Stomach (tissue), 19 donors: ENCODE results near the gene POF1B. TPM values are rescaled to one million over a fixed set of nuclear protein-coding genes. Genes with fewer than 3 reads are reported as not detected.
A peak's percentile ranks its signal among the peaks of the same experiment; 100 is the strongest.

ENCODE experiments used
- DNase-seq, 2 donors: peaks; one replicate each; pipeline versions ENCODE4 v3.0.0 to v3.0.0-alpha.2; 2013 to 2019
- H3K27ac ChIP-seq, 5 donors: fragments of 200-600 bp in 4 of 5; sonication (generic) in 4 of 5; one replicate each; pipeline ENCODE4 v1.5.1; 2013 to 2019; ENCODE audit warnings: mild to moderate bottlenecking in 1 of 5, moderate library complexity in 1 of 5
- H3K27me3 ChIP-seq, 3 donors: fragments of 200-600 bp; sonication (generic); one replicate each; pipeline ENCODE4 v1.5.1; 2017 to 2019; ENCODE audit warnings: mixed run types in 1 of 3
- H3K36me3 ChIP-seq, 4 donors: fragments of 200-600 bp; sonication (generic); 1 replicate in 3 of 4; 2 replicates in 1 of 4; pipeline ENCODE4 v1.5.1; 2016 to 2019
- H3K4me1 ChIP-seq, 4 donors: fragments of 200-600 bp; sonication (generic); one replicate each; pipeline ENCODE4 v1.5.1; 2016 to 2019
- H3K4me3 ChIP-seq, 4 donors: fragments of 200-600 bp; sonication (generic) in 3 of 4; one replicate each; pipeline ENCODE4 v1.5.1; 2016 to 2019; ENCODE audit warnings: mild to moderate bottlenecking in 1 of 4
- H3K9me3 ChIP-seq, 4 donors: fragments of 200-600 bp; sonication (generic); one replicate each; pipeline ENCODE4 v1.5.1; 2016 to 2019
- CTCF ChIP-seq, 7 experiments: fragments of 450-650 bp in 4 of 7; fragments of 200-600 bp in 3 of 7; sonication (generic) in 3 of 7; IDR thresholded peaks; one replicate each; pipeline ENCODE4 v1.5.1; 2016 to 2019; ENCODE audit warnings: antibody characterized with exemption in 7 of 7, control low read depth in 2 of 7, mild to moderate bottlenecking in 1 of 7
- EP300 ChIP-seq: sonication (generic); formaldehyde crosslinking; IDR thresholded peaks from one replicate; pipeline ENCODE4 v1.6.1; 2017; ENCODE audit warnings: antibody characterized with exemption
- POLR2A ChIP-seq, 4 donors: fragments of 450-650 bp; IDR thresholded peaks; one replicate each; pipeline ENCODE4 v1.6.1; 2016; ENCODE audit warnings: antibody characterized with exemption in 4 of 4, control low read depth in 2 of 4, mild to moderate bottlenecking in 1 of 4, moderate library complexity in 1 of 4
- POLR2AphosphoS5 ChIP-seq, 3 donors: sonication (generic); formaldehyde crosslinking; IDR thresholded peaks; one replicate each; pipeline ENCODE4 v1.6.1; 2016; ENCODE audit warnings: antibody characterized with exemption in 3 of 3
- WGBS, 5 donors: extraction: QIAGEN DNeasy Blood & Tissue Kit in 3 of 5; methylation state at CpG; one replicate each; pipeline versions ENCODE4 v1.1.5 to v1.1.7; 2013 to 2018; 5-methylcytosine and 5-hydroxymethylcytosine counted together
- intact Hi-C: fragments of 100-400 bp; cut with DNase I; formaldehyde crosslinking; loops from one replicate; pipeline ENCODE4 v1.15.1; 2023; ENCODE audit warnings: low total_unique reads
- long read RNA-seq, 10 donors: transcript quantifications; one replicate each; lab custom pipeline, GENCODE V29; 2026
- polyA plus RNA-seq, 3 donors: library from polyadenylated mRNA; stranded (reverse); fragments of 200-250 nt; gene quantifications; one replicate each; pipeline ENCODE4 v1.2.3, GENCODE V29; 2013
- total RNA-seq, 5 donors: library from RNA; depleted of rRNA; stranded (reverse); fragments of >200 nt; gene quantifications; one replicate each; pipeline versions ENCODE4 v1.1.0 to v1.2.3, GENCODE V29; 2014 to 2016
- donor health status: healthy with polysubstance abuse.
- donor health status: Bipolar disorder and iron deficiency.
- donor health status: healthy.

POF1B gene
- total RNA-seq (10 to 100 TPM in 4 of 5 donors, 1 to 10 TPM in 1; 6.7 to 47.5 (median 34.2) TPM), polyA plus RNA-seq (10 to 100 TPM in 1 of 3 donors, 1 to 10 TPM in 2; 4.8 to 20.6 (median 5.6) TPM)
- long read RNA-seq, donor 1: 0 reads
- long read RNA-seq, donor 2, partial matches to known transcripts: 0 of 1 reads
- long read RNA-seq, donor 2, other reads (novel, unspliced or antisense): 0 of 1 reads
- long read RNA-seq, donor 3, partial matches to known transcripts: 0 of 2 reads
- long read RNA-seq, donor 3, other reads (novel, unspliced or antisense): 0 of 2 reads
- long read RNA-seq, donor 4: 0 reads
- long read RNA-seq, donor 5: 0 reads
- long read RNA-seq, donor 6: 0 reads
- long read RNA-seq, donor 7, partial matches to known transcripts: 0 of 2 reads
- long read RNA-seq, donor 7, other reads (novel, unspliced or antisense): 0 of 2 reads
- long read RNA-seq, donor 8, partial matches to known transcripts: 0 of 2 reads
- long read RNA-seq, donor 8, other reads (novel, unspliced or antisense): 0 of 2 reads
- long read RNA-seq, donor 9: 0 reads
- long read RNA-seq, donor 10, partial matches to known transcripts: 0 of 1 reads
- long read RNA-seq, donor 10, other reads (novel, unspliced or antisense): 0 of 1 reads

GRCh38 chrX:85379174-85379907 lies at the start of gene POF1B:
Gene POF1B, minus strand, starts transcription at chrX:85379665. Its CDS starts 211 bp downstream, at chrX:85379454.
- intact Hi-C loops: no loop called here
- WGBS, 5 donors: 24 to 47% (median 29%) methylated on average over 12 of the region's 12 CpGs
- H3K27ac ChIP-seq: peak within 1 kb of the TSS; percentile 52 to 80 (median 65)
- H3K4me3 ChIP-seq: peak within 1 kb of the TSS; percentile 3 to 40 (median 22)
- no peaks in the 10 kb centered on the region for H3K9me3 ChIP-seq
- H3K36me3 ChIP-seq: no peaks in the 10 kb centered on the region
- H3K27me3 ChIP-seq: no peaks in the 10 kb centered on the region
- peak; percentile 73 to 85 for DNase-seq
- TF ChIP-seq POLR2A (IDR thresholded peaks at IDR 0.05) (peak in 1 of 4 donors; percentile 26), POLR2AphosphoS5 (IDR thresholded peaks at IDR 0.05) (peak in 2 of 3 donors; percentile 78 to 87), CTCF (IDR thresholded peaks at IDR 0.05) (no peak), EP300 (no peak)
- no peaks in the 10 kb centered on the region for H3K4me1 ChIP-seq

GRCh38 chrX:85429066-85429465 lies 49.6 kb upstream of the POF1B start:
- no peaks in the 10 kb centered on the region for H3K36me3 ChIP-seq

GRCh38 chrX:85419293-85419692 lies 39.8 kb upstream of the POF1B start:
- H3K27me3 ChIP-seq: no peaks in the 10 kb centered on the region
- no peak overlapping the region for H3K4me3 ChIP-seq
- peaks cover 0 to 4% (median 0%) of the 10 kb centered on the region in 4 donors for H3K9me3 ChIP-seq
- no peak for DNase-seq
- no peaks in the 10 kb centered on the region for H3K36me3 ChIP-seq
- TF ChIP-seq CTCF (IDR thresholded peaks at IDR 0.05): no peak
- TF ChIP-seq POLR2A (IDR thresholded peaks at IDR 0.05): no peak
- no peaks in the 10 kb centered on the region for H3K4me1 ChIP-seq
- intact Hi-C loops: no loop called here
- no peak overlapping the region for H3K27ac ChIP-seq

More at GRCh38 chrX:85429066-85429465, 49.6 kb upstream of the POF1B start:
- Histone ChIP-seq H3K27ac (no peak overlapping the region), H3K27me3 (peaks cover 0 to 5% (median 0%) of the 10 kb centered on the region in 3 donors), H3K4me3 (no peak overlapping the region), H3K4me1 (no peaks in the 10 kb centered on the region), H3K9me3 (peaks cover 0 to 17% (median 8%) of the 10 kb centered on the region in 4 donors)
- 67 to 84% (median 73%) methylated on average over 1 of the region's 1 CpG for WGBS, 5 donors
- no peak for DNase-seq
- intact Hi-C loops: no loop called here
- TF ChIP-seq POLR2AphosphoS5 (IDR thresholded peaks at IDR 0.05) (no peak), CTCF (IDR thresholded peaks at IDR 0.05) (no peak), POLR2A (IDR thresholded peaks at IDR 0.05) (no peak), EP300 (no peak)

- intact Hi-C loops: no loop called here
- no peak overlapping the region for H3K27ac ChIP-seq
- H3K4me1 ChIP-seq: no peaks in the 10 kb centered on the region
- H3K9me3 ChIP-seq: peaks cover 0 to 9% (median 0%) of the 10 kb centered on the region in 4 donors
- no peak overlapping the region for H3K4me3 ChIP-seq
- H3K27me3 ChIP-seq: no peaks in the 10 kb centered on the region
- TF ChIP-seq POLR2AphosphoS5 (IDR thresholded peaks at IDR 0.05) (no peak), EP300 (no peak), POLR2A (IDR thresholded peaks at IDR 0.05) (no peak), CTCF (IDR thresholded peaks at IDR 0.05) (no peak)
- 61 to 96% (median 69%) methylated on average over 2 of the region's 2 CpGs for WGBS, 5 donors
- no peak for DNase-seq
- no peaks in the 10 kb centered on the region for H3K36me3 ChIP-seq
These were observed 12.4 kb upstream of the POF1B start for GRCh38 chrX:85391878-85392238.
